HG03196 (cell line): Measurements from ENCODE around the gene DSCAML1.

Experiments
- ATAC-seq: cut with Tn5 transposase; IDR thresholded peaks from one replicate; pipeline ENCODE4 v1.9.1; 2021; ENCODE audit not compliant: unreplicated experiment

Gene DSCAML1

DNA sequence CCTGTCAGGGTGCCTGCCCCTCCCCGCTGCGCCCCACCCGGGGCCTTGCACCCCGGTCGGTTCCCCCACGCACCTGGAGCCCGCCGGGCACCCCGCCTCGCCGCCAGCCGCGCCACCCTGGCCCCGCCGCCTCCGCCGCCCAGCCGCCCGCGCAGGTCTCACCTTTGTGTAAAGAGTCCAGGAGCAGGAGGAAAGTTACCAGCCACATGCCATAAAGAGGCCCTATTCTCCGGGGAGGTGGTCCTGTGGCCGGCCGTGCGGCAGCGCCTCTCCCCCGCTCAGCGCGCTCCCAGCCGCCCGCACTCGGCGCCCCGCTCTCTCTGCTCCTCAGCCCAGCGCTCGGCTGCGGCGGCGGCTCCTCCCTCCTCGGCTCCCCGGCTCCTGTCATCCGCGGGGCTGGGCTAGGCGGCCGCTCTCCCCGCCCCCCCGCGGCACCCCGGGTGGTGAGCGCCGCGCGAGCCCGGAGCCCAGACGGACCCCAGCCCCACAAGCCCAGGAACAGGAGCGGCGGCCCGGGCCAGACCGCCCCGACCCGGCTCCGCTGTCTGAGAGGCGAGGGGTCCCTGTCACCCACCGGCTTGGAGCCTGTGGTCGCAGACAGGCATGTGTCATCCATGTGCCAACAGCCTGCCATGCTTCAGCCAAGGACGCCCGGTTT, at the start of gene DSCAML1:
TSS of gene DSCAML1 (minus strand) at position 345 of the 658 bp plus-strand sequence. CDS start at position 208, 137 bp downstream.
- no peak for ATAC-seq

DNA sequence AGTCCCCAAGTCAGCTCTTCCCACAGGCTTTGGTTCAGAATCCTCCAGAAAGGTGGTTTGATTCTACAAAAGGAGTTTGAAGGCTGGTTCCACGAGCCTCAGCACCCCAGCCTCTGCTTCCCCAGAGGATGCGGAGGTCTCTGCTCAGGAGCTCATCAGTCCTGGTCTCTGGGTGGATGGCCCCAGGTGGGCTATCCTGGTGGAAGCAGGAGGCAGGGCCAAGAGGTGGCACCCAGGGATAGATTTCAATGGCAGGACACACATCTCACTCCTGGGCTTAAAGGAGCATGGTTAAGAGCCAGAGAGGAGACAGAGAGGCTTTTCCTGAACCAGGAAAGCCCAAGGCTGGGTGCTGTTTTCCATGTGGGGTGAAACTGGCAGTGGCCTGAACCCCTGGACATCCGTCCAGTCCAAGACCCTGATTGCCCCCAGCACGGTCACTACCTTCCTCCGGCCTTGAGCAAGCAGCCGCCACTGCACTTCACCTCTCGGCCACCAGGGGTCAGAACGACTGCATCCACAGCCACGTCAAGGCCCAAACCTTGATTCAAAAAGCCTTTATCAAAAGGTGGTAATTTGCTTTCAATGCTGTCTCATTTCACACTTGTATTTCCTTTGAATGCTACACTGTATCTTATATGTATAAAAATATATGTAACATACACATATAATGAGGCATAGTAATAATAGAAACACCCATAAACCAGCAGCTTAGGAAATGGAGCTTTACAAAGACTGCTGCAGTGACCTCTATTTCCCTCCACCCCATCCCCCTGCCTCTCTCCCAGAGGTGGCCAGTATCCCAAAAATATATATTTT, 46.9 kb upstream of the DSCAML1 start:
- no peak for ATAC-seq

DNA sequence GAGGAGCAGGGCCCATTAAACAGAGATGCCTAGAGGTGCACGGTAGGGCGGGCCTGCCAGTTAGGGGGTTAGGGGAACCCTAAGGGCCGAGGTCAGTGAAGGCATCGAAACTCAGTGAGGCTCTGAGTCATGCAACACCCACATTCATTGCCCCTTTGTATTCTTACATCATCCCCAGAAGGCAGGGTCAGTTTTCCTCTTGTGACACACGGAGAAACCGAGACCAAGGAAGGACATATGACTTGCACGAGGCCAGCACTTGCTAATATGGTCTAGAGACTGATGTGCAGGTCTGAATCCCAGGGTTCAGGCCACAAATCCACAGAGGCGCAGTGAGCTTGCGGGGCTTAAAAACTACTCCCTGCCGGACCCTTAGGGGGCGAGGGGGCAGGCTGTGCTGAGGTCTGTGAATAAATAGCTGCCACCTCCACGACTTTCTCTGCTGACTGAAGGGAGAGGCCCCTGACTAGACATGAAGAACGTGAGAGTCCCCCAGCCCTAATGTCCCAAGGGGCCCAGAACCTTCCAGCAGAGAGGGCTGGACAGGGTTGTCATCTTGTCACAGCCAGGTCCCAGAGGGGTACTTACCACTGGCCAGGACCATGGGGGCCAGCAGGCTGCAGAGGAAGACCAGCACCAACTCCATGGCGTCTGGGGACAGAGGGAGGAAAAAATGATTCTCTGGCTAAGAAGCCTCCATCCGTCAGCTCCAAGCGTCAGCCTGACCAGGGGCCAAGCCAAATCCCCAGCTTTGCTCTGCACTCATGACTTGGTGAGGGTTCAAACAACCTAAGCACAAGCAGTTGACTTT, 45.3 kb upstream of the DSCAML1 start:
- no peak for ATAC-seq

DNA sequence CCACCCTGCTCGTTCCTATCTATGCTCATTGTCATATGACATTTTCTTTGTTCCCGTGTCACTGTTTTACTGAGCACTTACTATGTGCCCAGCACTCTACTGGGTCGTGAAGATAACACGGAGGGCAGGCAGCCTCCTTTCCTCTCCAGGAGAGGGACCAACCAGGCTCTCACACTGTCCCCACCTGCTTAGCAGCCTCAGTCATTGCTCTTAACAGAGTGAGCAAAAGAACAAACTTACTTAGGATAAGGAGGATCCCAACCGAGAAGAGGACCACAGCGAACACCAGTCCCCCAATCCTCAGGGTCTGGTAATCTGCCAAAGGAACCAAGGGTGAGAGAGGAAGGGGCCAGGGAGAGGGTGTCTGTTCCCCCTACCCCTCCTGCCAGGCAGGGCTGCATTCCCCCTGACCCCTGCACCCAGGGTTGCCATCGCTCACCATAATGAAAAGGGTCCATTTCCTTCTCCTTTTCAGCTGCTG, 44.6 kb upstream of the DSCAML1 start:
- ATAC-seq = no peak

DNA sequence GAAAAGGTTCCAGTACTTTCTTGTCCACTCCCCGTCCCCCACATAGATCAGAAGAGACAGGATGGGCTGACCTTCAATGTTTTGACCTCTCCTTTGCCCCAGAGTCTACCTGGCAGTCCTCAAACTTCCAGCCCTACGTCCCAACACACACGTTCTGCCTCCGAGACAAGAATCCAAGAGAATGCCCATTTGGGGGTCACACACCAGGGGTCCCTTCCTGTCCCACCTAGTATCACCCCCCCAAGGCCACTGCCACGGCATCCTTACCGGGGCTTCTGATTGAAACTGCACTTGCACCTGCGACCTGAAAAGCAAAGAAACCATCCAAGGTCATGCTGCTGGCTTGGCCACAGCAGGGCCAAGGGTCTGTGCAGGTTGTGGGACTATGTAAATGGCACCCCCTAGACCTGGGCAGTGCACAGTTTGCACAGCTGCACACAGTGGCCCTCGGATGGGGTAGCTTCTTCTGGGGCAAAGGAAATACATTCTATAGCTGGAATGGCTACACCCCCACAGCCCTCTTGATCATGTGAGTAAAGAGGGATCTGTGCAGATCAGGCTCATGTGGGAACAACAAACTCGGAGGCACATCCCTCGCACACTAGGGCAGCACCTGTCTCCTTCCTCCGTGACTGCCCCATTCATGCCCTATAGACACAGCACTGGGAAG, 44.0 kb upstream of the DSCAML1 start:
- no peak for ATAC-seq

GRCh38 chr11:117839936-117840813, 43.2 kb upstream of the DSCAML1 start:
- no peak for ATAC-seq

DNA sequence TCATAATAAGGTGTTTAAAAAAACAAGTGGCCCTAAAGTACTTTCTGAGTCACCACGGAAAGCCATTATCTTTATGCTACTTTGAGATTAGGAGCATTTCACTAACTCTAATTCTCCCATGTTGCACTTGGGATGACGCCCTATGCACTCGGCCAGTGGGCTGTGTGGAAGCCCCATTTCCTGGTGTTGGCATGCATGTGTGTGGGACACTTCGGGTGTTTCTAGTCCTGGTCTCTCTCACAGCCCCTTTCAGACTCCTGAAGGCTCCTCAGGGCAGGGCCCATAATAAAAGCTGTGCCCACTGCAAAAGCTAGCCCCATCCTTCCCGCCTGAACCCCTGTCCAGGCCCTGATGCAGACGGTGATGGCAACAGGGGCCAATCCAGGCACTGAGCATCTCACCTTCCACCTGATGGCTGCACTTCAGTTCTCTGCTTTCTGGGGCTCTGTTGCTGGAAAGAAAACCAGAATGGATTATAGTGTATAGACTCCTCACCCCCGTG, 42.4 kb upstream of the DSCAML1 start:
- no peak for ATAC-seq

DNA sequence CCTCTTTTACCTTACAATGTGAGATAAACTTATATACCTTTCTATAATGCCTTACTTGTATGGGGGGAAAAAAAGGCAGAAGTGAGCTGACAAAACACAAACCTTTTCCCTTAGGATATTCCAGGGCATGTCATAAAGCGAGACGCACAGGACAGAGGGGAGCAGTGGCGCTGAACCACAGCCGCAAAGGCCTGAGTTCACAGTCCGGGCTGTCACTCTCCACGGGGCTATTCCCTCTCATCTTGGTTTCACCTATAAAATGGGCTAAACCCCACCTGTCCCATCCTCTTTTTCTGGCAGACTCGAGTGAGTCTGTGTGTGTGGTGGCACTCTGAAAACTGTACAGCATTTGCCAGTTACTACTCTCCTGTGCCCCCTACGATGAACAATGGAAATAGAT, 41.9 kb upstream of the DSCAML1 start:
- no peak for ATAC-seq

DNA sequence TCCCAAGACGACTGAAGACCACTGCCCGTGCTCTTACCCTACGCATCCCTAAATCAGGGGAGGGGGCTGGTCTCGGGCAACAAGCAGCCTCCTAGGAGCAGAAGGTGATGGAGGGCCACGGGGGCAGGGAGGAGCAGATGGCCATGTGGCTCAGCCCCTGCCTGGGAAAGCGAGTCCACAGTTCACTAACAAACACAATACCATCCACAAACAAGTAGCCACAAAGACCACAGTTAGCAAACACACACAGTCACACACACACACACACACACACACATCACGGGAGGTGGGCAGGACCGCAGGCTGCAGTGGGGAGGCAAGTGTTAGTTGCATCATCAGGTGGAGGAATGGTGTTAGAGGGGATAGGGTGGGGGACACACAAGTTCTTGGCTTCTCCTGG, 40.8 kb upstream of the DSCAML1 start:
- no peak for ATAC-seq

DNA sequence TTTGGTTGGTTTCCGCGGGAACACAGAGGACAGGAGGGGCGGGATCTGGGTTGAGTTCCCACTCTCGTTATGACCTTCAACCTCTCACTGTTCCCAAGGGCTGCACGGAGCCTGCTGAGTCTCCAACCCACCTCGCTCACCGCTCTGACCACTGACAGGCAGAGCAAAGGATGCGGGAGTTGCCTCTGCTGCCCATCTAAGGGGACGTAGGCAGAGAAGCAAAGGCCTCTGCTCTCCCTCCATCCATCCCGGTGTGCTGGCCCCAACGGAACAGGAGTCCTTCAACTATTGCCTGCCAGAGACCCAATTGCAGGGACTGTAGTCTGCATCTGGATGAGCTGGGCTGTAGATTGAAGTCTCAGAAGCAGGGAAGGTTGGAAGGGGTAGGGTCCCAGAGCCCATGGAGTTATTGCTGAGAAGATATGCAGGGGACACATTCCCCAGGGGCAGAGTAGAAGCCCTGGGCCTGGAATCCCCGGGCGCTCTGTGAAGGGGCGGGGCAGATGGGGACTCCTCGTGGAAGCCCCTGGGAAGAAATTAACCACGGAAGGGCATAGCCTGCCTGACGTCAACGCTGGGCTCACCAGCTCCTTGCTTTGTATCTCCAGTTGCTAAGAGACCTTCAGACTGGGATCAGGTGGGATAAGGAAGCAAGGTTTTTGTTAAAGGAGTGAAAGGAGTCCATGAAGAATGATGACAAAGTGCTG, 40.2 kb upstream of the DSCAML1 start:
- ATAC-seq = no peak

DNA sequence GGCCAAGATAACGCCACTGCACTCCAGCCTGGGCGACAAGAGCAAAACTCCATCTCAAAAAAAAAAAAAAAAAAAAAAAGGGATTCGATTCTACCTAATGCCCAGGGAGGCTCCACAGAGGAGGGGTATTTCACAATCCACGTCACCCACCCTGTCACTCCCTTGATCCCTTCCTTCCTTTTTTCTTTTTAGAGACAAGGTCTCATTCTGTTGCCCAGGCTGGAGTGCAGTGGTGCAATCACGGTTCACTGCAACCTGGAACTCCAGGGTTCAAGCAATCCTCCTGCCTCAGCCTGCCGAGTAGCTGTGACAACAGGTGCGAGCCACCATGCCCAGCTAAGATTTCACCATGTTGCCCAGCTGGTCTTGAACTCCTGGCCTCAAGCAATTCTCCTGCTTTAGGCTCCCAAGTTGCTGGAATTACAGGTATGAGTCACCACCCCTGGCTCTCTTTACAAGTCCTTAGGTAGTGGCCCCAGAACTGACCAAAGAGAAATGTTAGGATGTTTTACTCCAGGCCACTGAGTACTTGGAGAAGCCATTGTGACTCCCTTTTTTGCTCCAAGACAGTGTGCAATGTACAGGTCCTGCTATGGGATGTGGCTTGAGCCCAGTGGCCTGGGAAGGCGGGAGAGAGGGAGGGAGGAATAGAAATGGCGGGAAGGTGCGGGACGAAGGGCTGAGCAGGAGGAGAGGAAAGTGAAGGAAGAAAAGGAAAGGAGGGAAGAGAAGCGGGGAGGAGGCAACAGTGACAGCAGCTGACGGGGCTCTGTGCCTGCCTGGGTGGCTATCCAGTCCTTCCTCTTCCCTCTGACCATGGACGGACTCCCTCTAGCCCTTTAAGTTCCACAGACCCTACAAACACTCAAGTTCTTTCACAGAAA, 39.3 kb upstream of the DSCAML1 start:
- ATAC-seq = no peak

- ATAC-seq = no peak
Measured at GRCh38 chr11:117835576-117835975, 38.6 kb upstream of the DSCAML1 start.

- ATAC-seq = no peak
Measured at GRCh38 chr11:117834838-117835443, 37.9 kb upstream of the DSCAML1 start.

DNA sequence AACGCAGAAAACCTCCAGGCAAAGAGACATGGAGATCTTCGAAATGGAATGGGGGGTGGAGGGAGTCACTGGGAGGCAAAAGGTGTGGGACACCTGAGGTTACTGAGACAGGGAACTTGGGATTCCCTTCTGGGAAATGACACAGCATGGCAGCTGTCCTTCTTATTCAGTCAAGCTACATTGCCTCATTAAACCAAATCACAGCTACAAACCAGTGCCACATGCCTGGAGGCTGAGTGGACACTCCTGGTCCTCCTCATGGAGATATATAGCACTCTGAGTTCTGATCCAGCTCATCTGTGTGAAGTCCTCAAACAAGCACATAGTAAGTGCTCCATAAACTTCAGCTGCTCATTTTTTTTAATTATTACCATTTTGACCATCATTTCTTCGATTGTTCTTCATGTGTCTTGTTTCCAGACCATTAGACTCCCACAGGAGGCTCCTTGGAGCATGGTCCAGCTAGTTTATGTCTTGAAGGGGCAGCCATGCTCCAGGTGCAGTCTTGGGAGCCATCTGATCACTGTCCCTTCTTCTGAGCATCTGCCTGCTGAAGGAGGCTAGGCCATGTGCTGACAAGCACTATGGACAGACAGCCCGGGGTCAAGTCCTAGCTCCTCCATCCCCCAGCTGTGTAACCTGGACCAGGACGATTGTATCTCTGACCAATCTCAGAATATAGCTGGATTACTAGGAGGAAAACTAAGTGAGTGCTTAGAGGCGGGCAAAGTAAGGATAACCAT, 37.2 kb upstream of the DSCAML1 start:
- ATAC-seq = no peak

- no peak for ATAC-seq
Measured at GRCh38 chr11:117833401-117833891, 36.4 kb upstream of the DSCAML1 start.

DNA sequence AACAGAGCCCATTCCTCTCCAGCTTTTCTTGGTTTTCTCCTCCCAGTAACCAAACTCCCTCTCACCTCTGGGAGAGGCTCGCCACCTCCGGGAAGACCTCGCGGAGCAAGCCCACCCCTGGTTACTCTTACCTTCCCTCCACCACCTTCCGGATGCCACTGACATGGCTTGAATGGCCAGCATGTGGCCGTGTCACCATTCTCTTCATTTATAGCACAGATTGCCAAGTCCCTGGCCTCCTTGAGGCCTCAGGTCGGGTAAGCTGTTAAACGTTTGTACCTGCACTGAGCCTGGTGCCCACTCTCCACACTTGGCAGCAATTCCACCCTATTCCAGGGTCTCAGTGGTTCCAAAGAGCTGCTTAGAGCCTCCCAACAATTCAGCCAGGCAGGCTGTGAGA, 35.5 kb upstream of the DSCAML1 start:
- ATAC-seq = no peak
